Measurements from ENCODE around the gene F3. TPM values are rescaled to one million over a fixed set of nuclear protein-coding genes. Genes with fewer than 3 reads are reported as not detected.

F3 gene
- total and polyA plus RNA-seq, 5 donors from 2014 or later: not detected

DNA sequence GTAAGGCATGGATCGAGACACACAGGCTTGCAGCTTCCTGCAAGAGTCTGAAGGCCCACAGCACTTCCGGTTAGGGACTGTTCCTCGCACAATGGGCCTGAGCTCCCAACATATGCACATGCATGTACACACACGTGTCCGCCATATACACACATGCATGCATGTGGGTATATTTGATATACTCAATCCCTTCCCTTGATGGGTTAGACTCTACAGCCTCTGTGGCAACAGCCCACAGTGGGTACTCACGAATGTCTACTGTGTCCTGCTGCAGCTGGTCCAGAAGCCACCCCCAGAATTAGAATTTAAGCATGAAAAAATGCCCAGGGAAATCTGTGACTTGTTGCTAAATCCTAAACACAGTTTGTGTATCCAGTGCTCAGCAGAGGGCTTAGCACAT is 9.9 kb downstream of the F3 start:
- ATAC-seq (ENCODE audit: low read depth in 2 of 2) (no peak), DNase-seq (no peak)
- Mint-ChIP-seq H3K9me3 (no peaks in the 10 kb centered on the region), H3K4me1 (no peaks in the 10 kb centered on the region), H3K27ac (no peak overlapping the region), H3K4me3 (no peak overlapping the region), H3K27me3 (no peaks in the 10 kb centered on the region), H3K36me3 (no peaks in the 10 kb centered on the region)
- Histone ChIP-seq H3K27ac (ENCODE audit: insufficient read depth, low read length, poor library complexity, severe bottlenecking) (no peak overlapping the region), H3K27me3 (ENCODE audit: control insufficient read depth, insufficient read depth, low read length) (peaks cover under 1% of the 10 kb centered on the region), H3K4me3 (ENCODE audit: low read depth, low read length) (no peak overlapping the region), H3K36me3 (ENCODE audit: control insufficient read depth, insufficient read depth, low read length) (no peaks in the 10 kb centered on the region), H3K4me1 (ENCODE audit: control insufficient read depth, insufficient read depth, low read length, poor library complexity, severe bottlenecking) (no peaks in the 10 kb centered on the region), H3K9me3 (ENCODE audit: control insufficient read depth in 2 of 2, low read length in 2 of 2) (no peaks in the 10 kb centered on the region)

DNA sequence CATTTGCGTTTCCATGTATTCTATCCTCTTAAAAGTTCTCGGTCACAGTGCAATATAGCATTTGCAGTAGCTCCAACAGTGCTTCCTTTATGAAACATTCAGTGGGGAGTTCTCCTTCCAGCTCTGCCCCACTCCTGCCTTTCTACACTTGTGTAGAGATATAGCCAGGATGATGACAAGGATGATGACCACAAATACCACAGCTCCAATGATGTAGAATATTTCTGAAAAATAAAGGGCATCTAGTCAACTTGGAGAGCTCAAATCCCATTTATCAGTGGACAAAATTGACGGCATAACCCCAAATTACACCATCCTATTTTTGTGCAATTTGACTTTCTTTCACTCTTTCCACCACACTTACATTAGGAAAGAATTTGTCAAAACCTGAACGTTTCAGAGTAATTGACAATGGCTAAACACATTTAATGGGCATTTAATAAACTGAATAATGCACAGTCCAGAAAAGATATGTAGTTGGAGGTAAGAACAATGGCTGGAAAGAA is 11.1 kb downstream of the F3 start:
- peaks cover 2% of the 10 kb centered on the region for H3K27me3 ChIP-seq (ENCODE audit: control insufficient read depth, insufficient read depth, low read length)
- no peaks in the 10 kb centered on the region for H3K4me1 ChIP-seq (ENCODE audit: control insufficient read depth, insufficient read depth, low read length, poor library complexity, severe bottlenecking)
- H3K9me3 Mint-ChIP-seq: no peaks in the 10 kb centered on the region
- no peak overlapping the region for H3K4me3 ChIP-seq (ENCODE audit: low read depth, low read length)
- H3K36me3 ChIP-seq (ENCODE audit: control insufficient read depth, insufficient read depth, low read length): no peaks in the 10 kb centered on the region
- H3K27ac ChIP-seq (ENCODE audit: insufficient read depth, low read length, poor library complexity, severe bottlenecking): no peak overlapping the region
- H3K9me3 ChIP-seq (ENCODE audit: control insufficient read depth in 2 of 2, low read length in 2 of 2): no peaks in the 10 kb centered on the region
- H3K36me3 Mint-ChIP-seq: no peaks in the 10 kb centered on the region
- no peak overlapping the region for H3K4me3 Mint-ChIP-seq
- no peaks in the 10 kb centered on the region for H3K4me1 Mint-ChIP-seq
- DNase-seq (no peak), ATAC-seq (ENCODE audit: low read depth in 2 of 2) (no peak)
- no peaks in the 10 kb centered on the region for H3K27me3 Mint-ChIP-seq
- peak overlapping the region in 1 of 3 donors; percentile 39 for H3K27ac Mint-ChIP-seq

DNA sequence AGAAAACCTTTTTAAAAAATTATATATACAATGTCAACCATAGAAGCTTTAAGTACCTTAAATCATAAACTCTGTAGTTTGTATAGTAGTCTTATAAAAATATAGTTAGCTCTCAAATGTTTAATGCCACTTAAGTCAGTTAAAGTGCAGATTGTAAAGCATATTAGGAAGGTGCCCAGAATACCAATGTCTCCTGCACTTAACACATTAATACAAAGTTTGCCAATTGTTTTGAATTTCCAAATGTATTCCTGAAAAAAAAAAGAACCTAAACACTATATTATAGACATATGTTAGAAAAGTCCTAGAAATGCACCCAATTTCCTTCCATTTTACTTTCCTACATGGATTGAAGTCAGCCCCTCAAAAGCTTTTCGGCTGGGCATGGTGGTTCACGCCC is 12.1 kb downstream of the F3 start:
- H3K27me3 ChIP-seq (ENCODE audit: control insufficient read depth, insufficient read depth, low read length): peaks cover 2% of the 10 kb centered on the region
- no peaks in the 10 kb centered on the region for H3K4me1 ChIP-seq (ENCODE audit: control insufficient read depth, insufficient read depth, low read length, poor library complexity, severe bottlenecking)
- no peak overlapping the region for H3K4me3 ChIP-seq (ENCODE audit: low read depth, low read length)
- ATAC-seq (ENCODE audit: low read depth in 2 of 2): no peak
- no peak overlapping the region for H3K4me3 Mint-ChIP-seq
- H3K27ac Mint-ChIP-seq: no peak overlapping the region
- H3K27me3 Mint-ChIP-seq: no peaks in the 10 kb centered on the region
- H3K36me3 ChIP-seq (ENCODE audit: control insufficient read depth, insufficient read depth, low read length): no peaks in the 10 kb centered on the region
- no peaks in the 10 kb centered on the region for H3K4me1 Mint-ChIP-seq
- H3K27ac ChIP-seq (ENCODE audit: insufficient read depth, low read length, poor library complexity, severe bottlenecking): no peak overlapping the region
- H3K36me3 Mint-ChIP-seq: no peaks in the 10 kb centered on the region
- H3K9me3 ChIP-seq (ENCODE audit: control insufficient read depth in 2 of 2, low read length in 2 of 2): no peaks in the 10 kb centered on the region
- no peaks in the 10 kb centered on the region for H3K9me3 Mint-ChIP-seq
- DNase-seq: no peak

DNA sequence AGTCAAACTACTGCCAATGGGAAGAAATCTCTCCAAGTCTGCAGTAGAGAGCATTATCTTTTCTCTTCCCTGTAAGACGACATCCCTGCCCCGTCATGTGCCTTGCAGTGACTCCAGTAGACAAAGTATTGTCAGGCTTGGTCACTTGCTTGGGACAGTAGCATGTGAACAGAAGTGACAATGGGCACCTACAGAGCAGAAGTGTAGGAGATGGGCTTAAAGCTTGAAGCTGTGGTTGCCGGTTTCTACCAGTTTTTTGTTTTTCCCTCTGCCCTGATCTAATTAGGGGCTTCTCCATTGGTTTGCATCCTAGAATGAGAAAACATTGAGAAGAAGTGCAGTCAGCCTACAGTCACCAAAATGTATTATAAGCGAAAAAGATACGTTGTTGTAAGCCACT is 12.7 kb downstream of the F3 start:
- no peaks in the 10 kb centered on the region for H3K27me3 Mint-ChIP-seq
- Histone ChIP-seq H3K27ac (ENCODE audit: insufficient read depth, low read length, poor library complexity, severe bottlenecking) (no peak overlapping the region), H3K36me3 (ENCODE audit: control insufficient read depth, insufficient read depth, low read length) (no peaks in the 10 kb centered on the region), H3K27me3 (ENCODE audit: control insufficient read depth, insufficient read depth, low read length) (peaks cover 2% of the 10 kb centered on the region), H3K4me3 (ENCODE audit: low read depth, low read length) (no peak overlapping the region), H3K9me3 (ENCODE audit: control insufficient read depth in 2 of 2, low read length in 2 of 2) (no peaks in the 10 kb centered on the region), H3K4me1 (ENCODE audit: control insufficient read depth, insufficient read depth, low read length, poor library complexity, severe bottlenecking) (no peaks in the 10 kb centered on the region)
- no peak overlapping the region for H3K4me3 Mint-ChIP-seq
- H3K27ac Mint-ChIP-seq: no peak overlapping the region
- DNase-seq: no peak
- no peaks in the 10 kb centered on the region for H3K36me3 Mint-ChIP-seq
- no peak for ATAC-seq (ENCODE audit: low read depth in 2 of 2)
- no peaks in the 10 kb centered on the region for H3K9me3 Mint-ChIP-seq
- H3K4me1 Mint-ChIP-seq: no peaks in the 10 kb centered on the region

DNA sequence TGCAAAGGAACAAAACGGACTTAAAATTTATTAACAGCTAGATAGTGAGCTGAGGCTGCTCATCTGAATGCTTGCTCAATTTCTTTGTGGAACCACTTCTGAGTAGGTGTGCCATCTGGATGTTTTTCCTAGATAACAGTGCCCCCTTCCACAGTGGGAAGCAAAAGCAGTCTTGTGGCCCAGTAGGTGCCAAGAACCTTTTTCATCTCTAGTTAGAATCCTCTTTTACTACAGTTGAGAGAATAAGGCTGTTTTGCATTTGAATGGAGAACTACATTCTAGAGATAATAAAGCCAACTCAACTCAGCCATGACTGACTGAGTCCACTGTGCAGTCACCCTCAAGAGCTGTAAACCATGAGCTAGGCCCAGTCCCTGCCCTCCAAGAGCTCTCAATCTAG is 13.3 kb downstream of the F3 start:
- ATAC-seq (ENCODE audit: low read depth in 2 of 2): no peak
- no peak overlapping the region for H3K4me3 Mint-ChIP-seq
- Histone ChIP-seq H3K27ac (ENCODE audit: insufficient read depth, low read length, poor library complexity, severe bottlenecking) (no peak overlapping the region), H3K36me3 (ENCODE audit: control insufficient read depth, insufficient read depth, low read length) (no peaks in the 10 kb centered on the region), H3K4me1 (ENCODE audit: control insufficient read depth, insufficient read depth, low read length, poor library complexity, severe bottlenecking) (no peaks in the 10 kb centered on the region), H3K4me3 (ENCODE audit: low read depth, low read length) (no peak overlapping the region), H3K27me3 (ENCODE audit: control insufficient read depth, insufficient read depth, low read length) (peaks cover 2% of the 10 kb centered on the region), H3K9me3 (ENCODE audit: control insufficient read depth in 2 of 2, low read length in 2 of 2) (no peaks in the 10 kb centered on the region)
- H3K27me3 Mint-ChIP-seq: no peaks in the 10 kb centered on the region
- H3K4me1 Mint-ChIP-seq: no peaks in the 10 kb centered on the region
- no peak overlapping the region for H3K27ac Mint-ChIP-seq
- no peak for DNase-seq
- no peaks in the 10 kb centered on the region for H3K36me3 Mint-ChIP-seq
- H3K9me3 Mint-ChIP-seq: no peaks in the 10 kb centered on the region

DNA sequence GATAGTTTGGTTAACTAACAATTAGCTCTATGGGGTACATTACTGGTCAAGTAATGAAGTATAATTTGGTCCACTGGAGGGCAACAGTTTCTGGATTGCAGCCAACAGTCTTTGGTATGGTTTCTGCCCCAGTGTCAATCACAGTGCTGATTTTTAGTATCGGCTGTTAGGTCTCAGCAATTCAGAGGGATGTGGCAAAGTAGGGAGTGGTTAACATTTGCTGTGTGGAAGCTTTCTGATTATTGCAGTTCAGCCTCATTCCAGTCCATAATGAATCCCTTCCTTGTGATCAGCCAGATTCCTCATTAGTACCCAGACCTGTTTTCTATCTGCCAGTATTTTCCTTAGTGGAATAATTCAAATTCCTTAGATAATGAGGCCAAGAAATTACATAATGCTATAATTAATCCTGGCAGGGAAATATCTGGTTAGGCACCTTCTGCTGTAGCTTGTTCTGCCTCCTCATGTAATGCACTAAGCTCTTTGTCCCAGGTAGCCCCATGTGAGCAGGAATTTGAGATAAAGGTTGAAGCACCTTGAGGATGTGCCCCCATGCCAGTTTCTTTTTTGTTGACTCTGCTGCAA is 14.0 kb downstream of the F3 start:
- H3K27me3 Mint-ChIP-seq: no peaks in the 10 kb centered on the region
- ATAC-seq (ENCODE audit: low read depth in 2 of 2): no peak

DNA sequence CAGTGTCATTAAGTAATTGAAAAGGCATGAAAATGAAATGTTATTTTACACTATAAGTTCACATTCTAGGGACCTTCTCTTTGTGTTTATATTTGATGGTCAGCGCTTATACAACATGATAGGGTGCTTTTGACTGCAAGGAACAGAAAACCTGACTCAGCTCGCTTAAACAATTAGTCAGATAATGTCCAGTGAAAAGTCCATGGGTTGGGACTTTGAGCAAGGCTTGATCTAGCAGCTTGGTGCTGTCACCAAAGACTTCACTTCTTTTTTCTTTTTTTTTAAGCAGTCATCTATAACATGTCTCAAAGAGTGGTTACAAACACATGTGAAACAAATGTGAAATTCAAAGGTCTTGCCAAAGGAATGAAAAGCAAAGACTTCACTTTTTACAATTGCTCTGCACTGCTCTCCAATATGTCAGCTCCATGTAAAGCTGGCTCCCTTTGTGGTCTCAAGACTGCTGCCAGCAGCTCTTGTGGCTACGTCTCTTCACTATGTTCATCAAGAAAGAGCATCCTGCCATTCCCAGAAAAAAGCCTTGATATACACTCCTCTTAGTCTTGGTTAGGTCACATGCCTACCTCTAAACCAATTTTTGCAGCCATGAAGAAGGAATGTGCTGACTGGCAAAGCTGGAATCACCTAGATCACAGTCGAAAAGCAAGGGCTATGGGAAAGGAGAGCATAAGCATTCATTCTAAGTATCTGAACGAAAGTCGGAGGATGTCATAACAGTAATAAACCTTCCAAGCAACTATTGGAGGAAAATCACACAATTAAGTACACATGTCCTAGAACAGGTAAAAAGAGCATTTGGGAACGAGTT is 15.2 kb downstream of the F3 start:
- no peaks in the 10 kb centered on the region for H3K36me3 ChIP-seq (ENCODE audit: control insufficient read depth, insufficient read depth, low read length)
- H3K9me3 ChIP-seq (ENCODE audit: control insufficient read depth in 2 of 2, low read length in 2 of 2): no peaks in the 10 kb centered on the region
- no peak for ATAC-seq (ENCODE audit: low read depth in 2 of 2)
- Mint-ChIP-seq H3K4me1 (no peaks in the 10 kb centered on the region), H3K4me3 (no peak overlapping the region), H3K36me3 (no peaks in the 10 kb centered on the region), H3K27ac (no peak overlapping the region), H3K27me3 (no peaks in the 10 kb centered on the region), H3K9me3 (no peaks in the 10 kb centered on the region)
- no peak for DNase-seq
- no peaks in the 10 kb centered on the region for H3K4me1 ChIP-seq (ENCODE audit: control insufficient read depth, insufficient read depth, low read length, poor library complexity, severe bottlenecking)
- H3K27ac ChIP-seq (ENCODE audit: insufficient read depth, low read length, poor library complexity, severe bottlenecking): no peak overlapping the region
- H3K27me3 ChIP-seq (ENCODE audit: control insufficient read depth, insufficient read depth, low read length): peaks cover 2% of the 10 kb centered on the region
- no peak overlapping the region for H3K4me3 ChIP-seq (ENCODE audit: low read depth, low read length)

More for the DNA sequence above, 14.0 kb downstream of the F3 start:
- H3K4me1 ChIP-seq (ENCODE audit: control insufficient read depth, insufficient read depth, low read length, poor library complexity, severe bottlenecking): no peaks in the 10 kb centered on the region
- H3K4me1 Mint-ChIP-seq: no peaks in the 10 kb centered on the region
- H3K27me3 ChIP-seq (ENCODE audit: control insufficient read depth, insufficient read depth, low read length): peaks cover 2% of the 10 kb centered on the region
- no peak overlapping the region for H3K27ac Mint-ChIP-seq
- H3K36me3 Mint-ChIP-seq: no peaks in the 10 kb centered on the region
- H3K27ac ChIP-seq (ENCODE audit: insufficient read depth, low read length, poor library complexity, severe bottlenecking): no peak overlapping the region
- no peaks in the 10 kb centered on the region for H3K9me3 Mint-ChIP-seq
- DNase-seq: no peak
- H3K4me3 ChIP-seq (ENCODE audit: low read depth, low read length): no peak overlapping the region
- H3K4me3 Mint-ChIP-seq: no peak overlapping the region
- no peaks in the 10 kb centered on the region for H3K36me3 ChIP-seq (ENCODE audit: control insufficient read depth, insufficient read depth, low read length)
- no peaks in the 10 kb centered on the region for H3K9me3 ChIP-seq (ENCODE audit: control insufficient read depth in 2 of 2, low read length in 2 of 2)

DNA sequence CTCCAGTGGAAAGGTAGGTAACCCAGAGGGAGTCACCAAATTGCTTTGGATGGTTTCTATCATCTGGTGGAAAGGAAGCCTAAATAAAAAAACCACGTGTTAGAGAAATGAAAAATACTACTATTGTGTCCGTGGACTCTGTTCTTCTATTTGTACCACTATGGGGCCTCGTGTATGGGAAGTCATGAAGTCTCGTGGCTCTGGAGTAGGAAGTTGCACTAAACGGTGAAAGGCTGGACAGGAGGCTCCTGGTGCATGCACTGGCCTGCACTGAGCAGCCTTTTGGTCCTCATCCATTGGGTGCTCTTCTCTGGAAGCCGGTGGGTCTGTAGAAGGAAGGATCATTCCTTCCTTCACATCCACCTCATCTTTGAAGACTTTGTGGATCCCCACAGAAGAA is 17.0 kb downstream of the F3 start:
- H3K9me3 ChIP-seq (ENCODE audit: control insufficient read depth in 2 of 2, low read length in 2 of 2): no peaks in the 10 kb centered on the region
- H3K4me1 ChIP-seq (ENCODE audit: control insufficient read depth, insufficient read depth, low read length, poor library complexity, severe bottlenecking): no peaks in the 10 kb centered on the region
- no peaks in the 10 kb centered on the region for H3K36me3 ChIP-seq (ENCODE audit: control insufficient read depth, insufficient read depth, low read length)
- H3K4me3 ChIP-seq (ENCODE audit: low read depth, low read length): no peak overlapping the region
- no peaks in the 10 kb centered on the region for H3K27me3 Mint-ChIP-seq
- peak overlapping the region in 1 of 3 donors; percentile 75 for H3K27ac Mint-ChIP-seq
- H3K27ac ChIP-seq (ENCODE audit: insufficient read depth, low read length, poor library complexity, severe bottlenecking): no peak overlapping the region
- ATAC-seq (ENCODE audit: low read depth in 2 of 2) (no peak), DNase-seq (no peak)
- H3K27me3 ChIP-seq (ENCODE audit: control insufficient read depth, insufficient read depth, low read length): peaks cover 2% of the 10 kb centered on the region
- H3K9me3 Mint-ChIP-seq: no peaks in the 10 kb centered on the region
- peaks cover 6% of the 10 kb centered on the region for H3K36me3 Mint-ChIP-seq
- H3K4me3 Mint-ChIP-seq: no peak overlapping the region
- H3K4me1 Mint-ChIP-seq: no peaks in the 10 kb centered on the region
